ENCODE data around the gene CD226.
"Not testable (repeated sequence)": the region's sequence is repeated elsewhere in the genome, so short reads cannot be mapped to it uniquely, and the experiment has no call there.

CD226 gene

GRCh38 chr18:69900941-69901340 lies 46.7 kb downstream of the CD226 start:
- no peak overlapping the region for H3K4me3 ChIP-seq (ENCODE audit: low read depth, low read length)
- H3K27ac ChIP-seq (ENCODE audit: extremely low read depth, low read depth, low read length) = no peak overlapping the region
- ChIA-PET CTCF (no interaction called here), POLR2A (no interaction called here)
- H3K36me3 ChIP-seq (ENCODE audit: control insufficient read depth in 2 of 2, insufficient read depth in 1 of 2, low read length in 2 of 2) = no peaks in the 10 kb centered on the region
- H3K9me3 ChIP-seq (ENCODE audit: control insufficient read depth, insufficient read depth, low read depth, low read length) = no peaks in the 10 kb centered on the region
- no peaks in the 10 kb centered on the region for H3K4me1 ChIP-seq (ENCODE audit: control insufficient read depth, insufficient read depth, low read length)
- TF ChIP-seq, protein P1, sequence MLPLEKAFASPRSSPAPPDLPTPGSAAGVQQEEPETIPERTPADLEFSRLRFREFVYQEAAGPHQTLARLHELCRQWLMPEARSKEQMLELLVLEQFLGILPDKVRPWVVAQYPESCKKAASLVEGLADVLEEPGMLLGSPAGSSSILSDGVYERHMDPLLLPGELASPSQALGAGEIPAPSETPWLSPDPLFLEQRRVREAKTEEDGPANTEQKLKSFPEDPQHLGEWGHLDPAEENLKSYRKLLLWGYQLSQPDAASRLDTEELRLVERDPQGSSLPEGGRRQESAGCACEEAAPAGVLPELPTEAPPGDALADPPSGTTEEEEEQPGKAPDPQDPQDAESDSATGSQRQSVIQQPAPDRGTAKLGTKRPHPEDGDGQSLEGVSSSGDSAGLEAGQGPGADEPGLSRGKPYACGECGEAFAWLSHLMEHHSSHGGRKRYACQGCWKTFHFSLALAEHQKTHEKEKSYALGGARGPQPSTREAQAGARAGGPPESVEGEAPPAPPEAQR (tag by site-specific recombination; IDR thresholded peaks at IDR 0.05) = no peak
- no peak for TF ChIP-seq BCL11A (tag by site-specific recombination; IDR thresholded peaks at IDR 0.05; ENCODE audit: low read depth)
- no peak for TF ChIP-seq ZNF341 (tag by site-specific recombination; IDR thresholded peaks at IDR 0.05; ENCODE audit: low read depth)
- TF ChIP-seq ZNF843 (tag by site-specific recombination; IDR thresholded peaks at IDR 0.05) = no peak
- TF ChIP-seq, protein P2, sequence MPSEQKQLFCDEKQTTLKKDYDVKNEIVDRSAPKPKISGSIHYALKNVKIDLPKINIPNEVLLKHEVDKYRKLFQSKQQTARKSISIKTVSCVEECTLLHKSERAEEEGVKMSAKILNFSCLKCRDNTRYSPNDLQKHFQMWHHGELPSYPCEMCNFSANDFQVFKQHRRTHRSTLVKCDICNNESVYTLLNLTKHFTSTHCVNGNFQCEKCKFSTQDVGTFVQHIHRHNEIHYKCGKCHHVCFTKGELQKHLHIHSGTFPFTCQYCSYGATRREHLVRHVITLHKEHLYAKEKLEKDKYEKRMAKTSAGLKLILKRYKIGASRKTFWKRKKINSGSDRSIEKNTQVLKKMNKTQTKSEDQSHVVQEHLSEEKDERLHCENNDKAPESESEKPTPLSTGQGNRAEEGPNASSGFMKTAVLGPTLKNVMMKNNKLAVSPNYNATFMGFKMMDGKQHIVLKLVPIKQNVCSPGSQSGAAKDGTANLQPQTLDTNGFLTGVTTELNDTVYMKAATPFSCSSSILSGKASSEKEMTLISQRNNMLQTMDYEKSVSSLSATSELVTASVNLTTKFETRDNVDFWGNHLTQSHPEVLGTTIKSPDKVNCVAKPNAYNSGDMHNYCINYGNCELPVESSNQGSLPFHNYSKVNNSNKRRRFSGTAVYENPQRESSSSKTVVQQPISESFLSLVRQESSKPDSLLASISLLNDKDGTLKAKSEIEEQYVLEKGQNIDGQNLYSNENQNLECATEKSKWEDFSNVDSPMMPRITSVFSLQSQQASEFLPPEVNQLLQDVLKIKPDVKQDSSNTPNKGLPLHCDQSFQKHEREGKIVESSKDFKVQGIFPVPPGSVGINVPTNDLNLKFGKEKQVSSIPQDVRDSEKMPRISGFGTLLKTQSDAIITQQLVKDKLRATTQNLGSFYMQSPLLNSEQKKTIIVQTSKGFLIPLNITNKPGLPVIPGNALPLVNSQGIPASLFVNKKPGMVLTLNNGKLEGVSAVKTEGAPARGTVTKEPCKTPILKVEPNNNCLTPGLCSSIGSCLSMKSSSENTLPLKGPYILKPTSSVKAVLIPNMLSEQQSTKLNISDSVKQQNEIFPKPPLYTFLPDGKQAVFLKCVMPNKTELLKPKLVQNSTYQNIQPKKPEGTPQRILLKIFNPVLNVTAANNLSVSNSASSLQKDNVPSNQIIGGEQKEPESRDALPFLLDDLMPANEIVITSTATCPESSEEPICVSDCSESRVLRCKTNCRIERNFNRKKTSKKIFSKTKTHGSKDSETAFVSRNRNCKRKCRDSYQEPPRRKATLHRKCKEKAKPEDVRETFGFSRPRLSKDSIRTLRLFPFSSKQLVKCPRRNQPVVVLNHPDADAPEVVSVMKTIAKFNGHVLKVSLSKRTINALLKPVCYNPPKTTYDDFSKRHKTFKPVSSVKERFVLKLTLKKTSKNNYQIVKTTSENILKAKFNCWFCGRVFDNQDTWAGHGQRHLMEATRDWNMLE (tag by site-specific recombination; conservative IDR thresholded peaks at IDR 0.05; ENCODE audit: low read depth) = no peak
- no peak for TF ChIP-seq ZNF404 (tag by site-specific recombination; IDR thresholded peaks at IDR 0.05)
- no peak for TF ChIP-seq ZNF140 (tag by site-specific recombination; IDR thresholded peaks at IDR 0.05)

DNA sequence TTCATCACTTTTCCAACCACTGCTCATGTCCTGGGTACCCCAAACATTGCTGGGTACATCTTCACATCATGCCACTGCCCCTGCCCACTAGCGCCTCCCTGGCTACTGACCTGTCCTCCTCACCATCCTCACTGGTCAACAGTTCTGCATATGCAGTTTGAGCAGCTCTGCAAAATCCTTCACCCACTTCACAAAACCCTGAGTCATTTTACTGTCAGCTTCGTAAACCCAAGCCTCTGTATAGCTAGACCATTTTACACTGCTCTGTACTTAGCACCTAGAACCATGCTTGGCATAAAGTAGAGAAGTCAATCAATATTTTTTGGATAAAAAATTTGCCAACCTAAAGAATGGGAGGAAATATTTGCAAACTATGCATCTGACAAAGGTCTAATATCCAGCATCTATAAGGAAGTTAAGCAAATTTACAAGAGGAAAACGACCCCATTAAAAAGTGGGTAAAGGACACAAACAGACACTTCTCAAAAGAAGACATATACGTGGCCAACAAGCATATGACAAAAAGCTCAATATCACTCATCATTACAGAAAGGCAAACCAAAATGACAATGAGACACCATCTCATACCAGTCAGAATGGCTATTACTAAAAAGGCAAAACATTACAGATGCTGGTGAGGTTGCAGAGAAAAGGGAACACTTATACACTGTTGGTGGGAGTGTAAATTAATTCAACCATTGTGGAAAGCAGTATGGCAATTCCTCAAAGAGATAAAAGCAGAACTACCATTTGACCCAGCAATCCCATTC lies 48.3 kb downstream of the CD226 start:
- H3K36me3 ChIP-seq (ENCODE audit: control insufficient read depth in 2 of 2, insufficient read depth in 1 of 2, low read length in 2 of 2); H3K4me1 ChIP-seq (ENCODE audit: control insufficient read depth, insufficient read depth, low read length); POLR2A ChIA-PET; H3K9me3 ChIP-seq (ENCODE audit: control insufficient read depth, insufficient read depth, low read depth, low read length); H3K27ac ChIP-seq (ENCODE audit: extremely low read depth, low read depth, low read length); H3K4me3 ChIP-seq (ENCODE audit: low read depth, low read length): not testable (repeated sequence)
- CTCF ChIA-PET = interaction anchor here (0.6 kb wide), 2 partner anchors 552 to 566 kb away, joined by 4 read pairs; no protein-coding TSS in a partner anchor

- no peak overlapping the region for H3K4me3 ChIP-seq (ENCODE audit: low read depth, low read length)
- H3K4me1 ChIP-seq (ENCODE audit: control insufficient read depth, insufficient read depth, low read length) = no peaks in the 10 kb centered on the region
- TF ChIP-seq ZNF792 (tag by site-specific recombination; IDR thresholded peaks at IDR 0.05) (no peak), ZFP41 (tag by site-specific recombination; IDR thresholded peaks at IDR 0.05; ENCODE audit: borderline replicate concordance) (no peak), ZNF391 (tag by site-specific recombination; IDR thresholded peaks at IDR 0.05; ENCODE audit: borderline replicate concordance, low read depth) (no peak), SP2 (tag by site-specific recombination; IDR thresholded peaks at IDR 0.05) (no peak), ZNF335 (tag by site-specific recombination; conservative IDR thresholded peaks at IDR 0.05) (no peak), GLI4 (tag by site-specific recombination; IDR thresholded peaks at IDR 0.05) (no peak), ZNF10 (tag by site-specific recombination; IDR thresholded peaks at IDR 0.05) (no peak), ZNF529 (tag by site-specific recombination; IDR thresholded peaks at IDR 0.05; ENCODE audit: insufficient replicate concordance) (no peak), ZNF585B (tag by site-specific recombination; IDR thresholded peaks at IDR 0.05) (no peak), BCL6B (tag by site-specific recombination; IDR thresholded peaks at IDR 0.05) (no peak), OVOL3 (tag by site-specific recombination; IDR thresholded peaks at IDR 0.05) (no peak), IKZF3 (tag by site-specific recombination; IDR thresholded peaks at IDR 0.05) (no peak), ZNF211 (tag by site-specific recombination; IDR thresholded peaks at IDR 0.05; ENCODE audit: low read depth) (no peak)
- CTCF ChIA-PET = interaction anchor here (0.6 kb wide), 1 partner anchor 553 kb away, joined by 4 read pairs; no protein-coding TSS in a partner anchor
- H3K36me3 ChIP-seq (ENCODE audit: control insufficient read depth in 2 of 2, insufficient read depth in 1 of 2, low read length in 2 of 2) = no peaks in the 10 kb centered on the region
- H3K27ac ChIP-seq (ENCODE audit: extremely low read depth, low read depth, low read length) = no peak overlapping the region
- POLR2A ChIA-PET = no interaction called here
- no peaks in the 10 kb centered on the region for H3K9me3 ChIP-seq (ENCODE audit: control insufficient read depth, insufficient read depth, low read depth, low read length)
These were observed 49.3 kb downstream of the CD226 start for GRCh38 chr18:69898241-69898861.

All from HEK293 (cell line).